NCI-H526 treated with DMSO at 0.1 percent for 48 hours (cell line): ENCODE measurements around the gene ST7.
"Not testable (repeated sequence)": the region's sequence is repeated elsewhere in the genome, so short reads cannot be mapped to it uniquely, and the experiment has no call there.

ENCODE experiments used
- DNase-seq: peaks from one replicate; lab custom pipeline; 2025; lab: John Stamatoyannopoulos, UW

The ST7 gene

DNA sequence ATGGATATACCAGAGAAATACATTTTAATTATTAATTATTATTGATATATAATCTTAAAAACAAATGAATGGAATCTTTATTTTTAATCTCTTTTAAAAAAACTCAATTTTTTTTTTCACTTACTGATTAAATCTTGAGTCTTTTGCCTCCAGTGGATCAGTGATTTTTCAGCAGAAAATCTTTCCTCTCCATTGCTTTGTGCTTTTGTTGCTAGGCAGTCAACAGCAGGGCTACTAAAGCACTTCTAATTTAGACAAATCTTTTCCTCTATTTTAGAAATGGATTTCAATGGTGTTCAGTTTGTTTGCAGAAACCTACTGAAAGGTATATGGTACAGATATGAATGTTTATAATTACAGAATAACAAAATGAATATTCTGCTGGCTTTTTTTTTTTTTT is 143.6 kb downstream of the ST7 start:
- DNase-seq: no peak

DNA sequence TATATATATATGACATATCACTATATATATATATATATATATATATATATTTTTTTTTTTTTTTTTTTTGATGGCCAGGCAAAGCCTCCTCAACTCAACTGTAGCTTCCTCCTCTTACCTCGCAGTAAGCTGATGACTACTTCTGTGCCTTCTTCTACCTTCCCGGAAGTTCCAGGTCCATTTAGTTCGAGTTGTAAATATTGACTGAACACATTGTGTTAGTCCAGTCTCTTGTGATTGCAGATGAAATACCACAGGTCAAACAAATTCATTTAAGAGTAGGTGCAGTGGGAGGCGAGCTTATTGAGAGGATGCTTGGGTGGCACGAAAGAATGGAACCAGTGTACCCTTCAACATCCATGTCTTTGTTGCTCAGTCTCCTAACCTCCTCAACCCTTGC is 144.6 kb downstream of the ST7 start:
- DNase-seq: no peak

DNA sequence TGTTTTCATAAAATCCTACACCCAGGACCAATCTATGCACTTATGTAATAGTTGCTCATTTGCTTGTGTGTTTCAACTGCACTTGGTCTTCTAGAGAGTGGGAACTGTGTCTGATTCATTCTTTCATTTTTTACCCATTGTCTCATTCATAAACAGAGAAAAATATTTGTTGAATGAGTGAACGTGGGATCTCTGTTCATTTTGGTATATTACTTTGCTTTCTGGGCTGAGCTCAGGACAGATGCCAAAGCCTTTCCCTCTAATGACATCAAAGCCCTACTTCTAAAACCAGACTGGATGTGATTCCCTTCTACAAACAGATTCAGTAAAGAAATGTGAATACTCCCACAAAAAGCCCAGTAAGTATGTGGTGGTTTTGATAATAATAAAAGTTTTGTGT is 145.2 kb downstream of the ST7 start:
- DNase-seq: no peak

DNA sequence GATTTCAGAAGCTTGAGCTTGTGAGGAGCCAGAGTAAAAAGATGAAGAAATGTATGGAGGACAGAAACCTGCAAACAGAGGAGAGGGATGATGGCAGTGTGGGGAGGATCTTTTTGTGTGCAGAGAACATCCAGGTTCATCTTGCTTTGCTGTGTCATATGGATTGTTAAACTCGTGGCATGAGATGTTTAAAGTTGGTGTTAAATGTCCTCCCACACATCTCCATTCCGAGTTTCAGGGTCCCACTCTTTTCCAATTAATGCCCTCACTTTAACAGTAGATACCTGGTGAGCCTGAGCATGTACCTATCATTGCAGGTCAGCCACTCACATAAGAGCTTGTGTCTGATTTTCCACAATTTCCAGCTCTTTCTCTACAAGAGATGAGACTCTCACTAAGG is 147.7 kb downstream of the ST7 start:
- DNase-seq: no peak

DNA sequence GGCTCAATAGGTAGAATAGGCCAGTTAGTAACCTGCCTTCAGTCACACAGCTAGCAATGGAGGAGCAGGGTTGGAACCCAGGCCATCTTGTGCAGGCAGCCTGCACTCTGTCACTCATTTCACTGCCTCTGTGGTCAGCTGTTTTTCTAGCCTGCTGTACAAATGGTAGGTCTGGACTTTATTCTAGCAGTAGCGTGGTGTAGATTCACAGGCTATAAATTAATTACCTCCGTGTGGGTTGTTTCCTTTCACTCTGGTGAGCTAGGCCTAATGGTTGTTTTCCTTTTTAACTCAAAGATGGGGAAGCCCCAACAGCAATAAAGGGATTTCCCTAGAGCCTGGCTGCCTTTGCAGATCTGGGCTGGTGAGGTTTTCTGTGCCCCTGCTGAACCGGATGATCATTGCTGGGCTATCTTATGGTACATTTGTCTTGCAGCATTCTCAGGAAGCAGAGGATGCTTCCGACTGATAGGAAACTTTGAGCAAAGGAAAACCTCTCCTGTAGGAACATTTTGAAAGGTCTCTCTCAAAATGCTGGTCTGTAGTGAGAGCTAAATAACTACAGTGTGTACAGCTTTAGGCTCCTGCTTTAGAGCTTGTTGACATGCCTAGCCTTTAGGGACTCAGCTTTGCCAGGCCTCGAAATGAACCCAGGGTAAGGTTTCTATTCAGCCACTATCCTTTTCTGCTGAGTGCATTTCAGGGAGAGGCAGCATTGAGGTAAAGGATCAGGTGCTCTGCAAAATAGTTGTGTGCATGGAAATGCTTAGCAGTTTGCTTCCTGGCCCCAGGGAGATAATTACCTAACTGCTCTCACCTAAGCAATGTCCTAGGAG is 157.4 kb downstream of the ST7 start:
- DNase-seq: no peak

DNA sequence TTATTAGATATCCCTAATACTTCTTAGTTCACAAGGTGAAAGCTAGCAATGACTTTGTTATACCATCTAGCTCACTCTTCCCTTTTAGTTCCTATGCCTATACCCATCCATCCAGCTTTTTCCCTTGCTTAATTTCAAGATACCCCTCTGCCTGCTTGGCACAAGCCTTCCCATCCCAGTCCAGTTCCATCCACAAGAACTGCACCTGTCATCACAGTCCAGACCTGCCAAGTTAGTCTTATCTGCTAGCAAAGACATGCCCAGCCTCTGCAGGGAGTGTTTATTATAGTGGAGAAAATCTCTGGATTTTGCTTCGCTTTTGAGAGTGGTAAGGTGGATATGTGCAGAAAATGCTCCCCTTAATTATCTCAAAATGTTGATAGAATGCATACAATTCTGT is 158.2 kb downstream of the ST7 start:
- DNase-seq: no peak

DNA sequence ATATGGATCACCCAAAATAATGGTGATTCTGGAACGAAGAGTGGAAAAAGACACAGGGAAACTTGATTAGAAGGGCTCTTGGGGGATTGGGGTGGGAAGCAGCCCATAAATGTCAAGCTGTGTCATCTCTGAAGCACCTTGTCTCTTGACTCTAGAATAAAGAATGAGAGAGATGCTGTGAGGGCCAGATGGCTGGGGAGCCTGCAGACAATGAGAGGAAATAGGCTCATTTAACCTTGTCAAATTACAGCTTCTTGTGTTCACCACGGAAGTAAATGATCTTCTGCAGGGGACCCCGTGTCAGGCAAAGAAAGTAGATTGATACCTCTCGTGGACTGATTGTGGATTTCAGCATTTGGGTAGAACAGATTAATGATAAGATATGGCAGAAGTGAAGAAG is 159.3 kb downstream of the ST7 start:
- no peak for DNase-seq

DNA sequence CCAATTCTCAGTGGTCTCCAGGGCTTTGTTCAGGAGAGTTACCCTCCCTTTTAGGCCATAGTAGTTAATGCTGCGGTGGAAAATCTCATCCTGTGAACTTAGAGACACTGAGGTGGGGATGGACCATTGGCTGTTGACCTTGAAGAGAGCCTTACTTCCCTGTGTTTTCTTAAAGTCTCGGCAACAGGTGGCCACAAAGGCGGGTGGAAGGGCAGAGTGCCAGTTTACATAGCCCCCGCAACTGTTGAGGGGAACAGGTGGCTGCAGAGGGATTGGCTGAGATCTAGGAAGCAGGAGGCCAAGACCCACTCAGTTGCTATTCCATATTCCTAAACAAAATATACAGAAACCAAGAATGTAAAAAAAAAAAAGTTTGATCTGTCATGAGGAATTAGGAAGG is 160.6 kb downstream of the ST7 start:
- no peak for DNase-seq

DNA sequence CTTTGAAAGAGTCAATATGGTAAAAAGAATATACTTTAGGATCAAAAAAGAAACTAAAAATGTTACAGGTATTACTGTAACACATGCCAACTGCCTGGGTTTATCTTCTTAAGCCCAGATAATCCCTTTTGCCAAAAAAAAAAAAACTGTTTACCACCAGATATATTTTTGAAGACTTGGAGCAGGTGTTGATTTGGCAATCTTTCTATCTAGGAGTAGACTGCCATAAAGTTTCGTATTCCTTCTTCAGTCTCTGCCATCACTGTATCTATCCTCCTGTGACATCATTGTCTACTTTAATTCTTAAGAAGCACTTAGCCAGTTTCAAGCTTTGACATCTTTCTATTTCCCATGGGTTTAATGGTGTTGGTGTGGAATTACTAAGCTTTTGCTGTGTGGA is 161.0 kb downstream of the ST7 start:
- DNase-seq: no peak

DNA sequence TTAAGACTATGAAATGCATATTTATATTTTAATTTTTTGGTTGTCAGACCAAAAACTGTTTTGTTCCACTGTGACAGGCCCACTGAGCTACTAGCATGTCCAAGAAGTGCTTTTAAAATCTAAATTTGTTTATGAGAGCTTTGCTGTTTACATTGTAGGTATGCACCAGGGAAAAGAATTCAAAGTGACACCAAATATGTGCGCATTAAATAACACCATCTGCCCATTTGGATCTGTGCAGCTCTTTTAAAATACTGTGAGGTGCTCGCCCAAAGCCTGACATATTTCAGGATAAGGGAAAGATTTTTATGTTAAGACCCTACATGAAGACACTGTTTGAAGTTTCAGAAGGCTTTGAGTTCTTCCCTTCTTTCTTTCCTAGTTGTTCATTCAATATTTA is 162.9 kb downstream of the ST7 start:
- no peak for DNase-seq

DNA sequence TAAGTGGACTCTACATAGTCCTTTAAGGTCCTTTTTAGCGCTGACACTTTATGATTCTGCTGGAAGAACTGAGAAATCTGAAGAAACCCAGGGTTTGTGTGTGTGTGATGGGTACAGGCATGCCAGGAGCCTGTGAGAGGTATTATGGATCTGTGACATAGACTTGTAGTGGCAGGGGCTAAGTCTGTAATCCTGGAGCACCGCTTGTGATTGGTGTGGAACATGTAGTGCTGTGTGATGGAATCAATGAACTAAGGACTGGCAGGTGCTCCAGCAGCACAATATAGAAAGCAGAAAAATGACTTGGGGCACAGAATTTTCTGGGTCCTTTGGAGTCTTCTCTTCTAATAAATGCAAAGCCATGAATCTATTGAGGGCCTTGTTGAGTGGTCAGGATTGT is 163.9 kb downstream of the ST7 start:
- DNase-seq: no peak

DNA sequence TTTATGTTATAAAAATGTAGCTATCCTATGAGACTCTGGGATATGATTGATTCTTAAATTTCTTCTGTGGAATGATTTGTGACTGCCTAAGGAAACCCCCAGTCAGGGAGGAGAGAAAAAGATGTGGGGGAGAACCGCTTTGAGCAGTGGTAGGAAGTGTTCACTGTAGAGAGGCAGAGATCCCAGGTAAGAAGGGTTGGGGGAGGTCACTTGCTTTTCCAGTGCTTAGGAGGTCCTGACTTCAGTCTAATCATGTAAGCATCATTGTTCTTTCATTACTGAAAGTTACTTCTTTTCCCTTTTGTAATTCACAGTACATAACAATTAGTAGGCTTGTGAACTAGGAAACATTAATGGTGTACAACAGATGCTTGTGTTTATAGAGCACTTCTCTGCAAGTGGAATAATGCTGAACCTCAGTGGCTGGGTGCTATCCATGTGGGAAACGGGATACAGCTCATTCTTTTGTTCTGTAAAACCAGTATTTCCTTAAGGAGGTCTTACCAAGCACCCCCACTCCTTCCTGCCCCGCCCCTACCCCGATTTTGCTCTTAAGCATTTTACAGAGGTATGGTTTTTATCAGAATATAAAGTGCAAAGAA is 165.4 kb downstream of the ST7 start:
- DNase-seq: no peak

DNA sequence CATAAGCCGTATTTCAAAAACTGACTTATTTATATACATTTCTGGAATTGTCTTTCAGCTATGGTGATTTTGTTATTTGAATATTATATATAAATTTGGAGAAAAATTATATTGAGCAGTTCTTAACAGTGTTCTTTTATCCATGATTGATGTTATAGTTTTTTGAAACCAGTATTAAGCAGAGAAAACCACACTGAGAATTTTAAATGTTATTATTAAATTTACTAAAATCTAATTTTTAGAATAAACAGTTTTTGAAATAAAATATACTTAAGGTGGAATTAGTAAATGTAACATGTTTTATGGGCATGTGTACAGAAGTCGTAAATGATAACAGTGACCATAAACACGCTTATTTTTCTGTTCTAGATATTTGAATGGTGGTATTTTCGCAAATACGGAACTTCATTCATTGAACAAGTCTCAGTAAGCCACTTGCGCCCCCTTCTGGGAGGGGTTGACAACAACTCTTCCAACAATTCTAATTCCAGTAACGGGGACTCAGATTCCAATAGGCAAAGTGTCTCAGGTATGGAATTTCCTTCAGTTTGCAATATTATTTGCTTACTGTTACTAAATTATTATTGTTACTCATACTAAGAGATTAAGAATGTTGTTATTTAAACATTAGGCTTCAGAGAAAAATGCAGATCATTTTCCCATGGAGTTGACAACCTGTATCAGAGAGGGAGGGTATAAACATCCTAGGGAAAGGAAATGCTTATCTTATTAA is 166.1 kb downstream of the ST7 start:
- DNase-seq: peak; percentile 71

DNA sequence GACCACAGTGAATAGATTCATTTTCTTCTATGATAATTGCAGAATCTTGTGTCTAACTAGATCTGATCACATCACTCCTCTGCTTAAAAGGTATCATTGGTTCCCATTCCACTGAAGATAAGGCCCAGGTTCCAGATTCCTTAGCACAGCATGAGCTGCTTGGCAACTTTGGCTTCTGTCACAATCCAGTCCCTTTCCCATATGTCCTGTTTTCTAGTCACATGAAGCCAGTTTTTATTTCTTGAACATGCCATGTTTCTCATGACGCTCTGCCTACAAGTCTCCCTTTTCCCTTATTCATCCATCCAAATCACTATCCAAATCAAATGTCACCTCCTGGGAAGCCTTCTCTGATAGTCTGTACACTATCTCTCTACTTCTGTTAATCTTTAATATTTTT is 167.0 kb downstream of the ST7 start:
- DNase-seq: not testable (repeated sequence)

DNA sequence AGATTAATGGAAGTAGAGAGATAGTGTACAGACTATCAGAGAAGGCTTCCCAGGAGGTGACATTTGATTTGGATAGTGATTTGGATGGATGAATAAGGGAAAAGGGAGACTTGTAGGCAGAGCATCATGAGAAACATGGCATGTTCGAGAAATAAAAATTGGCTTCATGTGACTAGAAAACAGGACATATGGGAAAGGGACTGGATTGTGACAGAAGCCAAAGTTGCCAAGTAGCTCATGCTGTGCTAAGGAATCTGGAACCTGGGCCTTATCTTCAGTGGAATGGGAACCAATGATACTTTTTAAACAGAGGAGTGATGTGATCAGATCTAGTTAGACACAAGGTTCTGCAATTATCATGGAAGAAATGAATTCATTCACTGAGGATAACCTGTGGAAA is 168.7 kb downstream of the ST7 start:
- DNase-seq: not testable (repeated sequence)

DNA sequence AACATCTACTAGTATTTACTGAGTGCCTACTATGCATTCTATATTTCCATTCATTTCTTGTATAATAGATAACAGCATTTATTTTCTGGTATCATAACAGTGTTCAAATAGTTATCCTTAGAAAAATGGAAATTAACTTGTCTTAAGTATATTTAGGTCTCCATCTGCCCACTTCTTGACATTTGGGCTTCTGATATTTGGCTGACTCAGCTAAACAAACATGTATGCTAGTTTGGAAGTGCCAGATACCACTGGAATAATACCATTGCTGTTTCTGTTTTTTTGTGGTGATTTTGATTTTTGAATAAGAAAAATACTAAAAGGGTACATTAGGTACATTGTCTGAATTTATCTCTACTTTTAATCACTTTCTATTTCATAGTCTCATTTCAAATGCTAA is 169.2 kb downstream of the ST7 start:
- DNase-seq: no peak

DNA sequence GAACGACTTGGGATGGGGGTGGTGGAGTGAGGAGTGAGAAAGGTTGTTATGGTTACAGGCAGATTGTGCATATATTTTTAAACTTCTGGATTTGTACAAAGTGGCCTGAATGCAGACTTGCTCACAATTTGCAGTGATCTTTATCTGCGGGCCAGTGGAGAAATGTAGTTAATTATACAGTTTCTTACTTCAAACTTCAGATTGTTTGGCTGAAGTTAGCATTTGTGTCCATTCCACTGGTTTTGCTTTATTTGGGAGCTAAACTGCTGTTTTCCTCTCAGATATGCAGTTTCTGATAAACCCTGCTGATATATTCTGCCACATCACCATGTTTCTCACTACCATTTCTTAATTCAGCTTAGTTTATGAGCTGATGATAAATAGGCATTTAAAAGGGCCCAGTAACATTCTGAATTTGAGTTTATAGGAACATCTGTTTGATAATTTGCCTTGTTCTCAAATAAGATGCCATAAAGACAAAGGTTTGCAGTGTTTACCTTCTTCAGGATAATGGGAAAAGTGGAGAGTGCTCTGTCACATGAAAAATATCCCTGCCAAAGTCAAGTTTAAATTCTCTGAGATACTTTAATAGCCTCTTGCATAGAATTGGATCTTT is 170.1 kb downstream of the ST7 start:
- no peak for DNase-seq

DNA sequence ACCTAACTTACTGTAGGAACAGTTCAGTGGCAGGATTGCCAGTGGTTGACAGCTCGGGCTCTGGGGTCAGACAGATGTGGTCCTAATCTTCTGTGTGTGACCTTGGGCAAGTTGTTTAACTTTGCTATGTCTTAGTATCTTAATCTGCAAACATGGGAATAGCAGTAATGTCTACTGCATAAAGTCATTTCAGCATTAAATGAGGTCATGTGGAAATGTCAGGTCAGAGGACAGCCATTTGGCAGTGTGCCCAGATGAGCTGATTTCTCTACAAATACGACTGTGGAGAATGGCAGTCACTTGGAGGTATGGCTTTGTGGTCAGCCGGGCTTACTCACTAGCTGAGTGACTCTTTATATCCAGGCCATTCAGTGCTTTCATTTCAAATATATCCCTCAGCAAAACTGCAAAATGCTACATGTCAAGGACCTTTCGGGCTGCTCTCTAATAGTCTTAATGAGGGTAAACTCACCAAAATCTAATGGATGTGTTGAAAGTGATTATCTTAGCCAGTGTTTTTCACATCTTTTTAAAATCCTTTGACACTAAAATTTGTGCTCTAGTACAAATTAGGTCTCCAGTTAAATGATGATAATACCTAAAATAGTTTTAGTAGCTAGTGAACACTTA is 171.4 kb downstream of the ST7 start:
- no peak for DNase-seq

DNA sequence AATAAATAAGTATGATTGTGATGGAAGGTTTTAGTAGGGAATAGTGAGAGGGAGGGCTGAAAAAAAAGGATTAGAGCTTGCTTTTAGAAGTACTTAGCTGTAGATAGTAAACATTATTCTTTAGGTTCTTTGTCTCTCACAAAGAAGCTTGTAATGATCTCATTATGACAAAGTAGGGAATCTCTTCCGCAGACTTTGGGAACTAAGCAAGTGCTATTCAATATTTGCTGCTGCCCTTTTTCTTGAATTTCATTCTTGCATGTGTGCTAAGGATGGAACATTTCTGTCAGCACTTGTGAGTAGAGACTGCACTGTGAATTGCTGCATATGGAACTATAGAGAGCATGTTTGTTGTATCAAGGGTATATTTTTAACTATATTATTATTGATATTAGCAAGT is 173.4 kb downstream of the ST7 start:
- DNase-seq: no peak

DNA sequence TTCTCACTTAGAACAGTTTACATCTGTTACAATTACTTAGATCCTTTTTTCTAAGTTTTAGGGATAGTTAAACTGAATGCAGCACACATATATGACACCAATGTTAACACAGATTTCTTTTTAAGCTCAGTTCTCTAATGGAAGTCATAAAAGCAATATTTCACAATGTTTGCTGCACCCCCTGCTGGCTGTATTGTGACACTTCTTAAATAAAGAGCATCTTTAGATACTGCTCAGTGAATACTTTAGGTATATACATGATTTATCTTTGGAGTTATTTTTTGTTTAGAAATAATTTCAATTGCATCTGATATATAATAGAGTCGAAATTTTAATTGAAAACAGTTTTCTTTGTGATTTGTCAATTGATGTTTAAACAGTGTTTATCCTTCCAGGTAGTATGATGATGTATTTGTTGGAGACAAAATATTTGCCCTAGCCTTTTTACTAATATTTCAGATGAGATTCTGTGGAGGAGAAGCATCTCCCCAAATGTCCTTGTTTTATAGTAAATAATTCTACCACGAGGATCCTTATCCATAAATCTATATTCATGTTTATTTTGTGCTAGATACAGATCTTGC is 174.4 kb downstream of the ST7 start:
- DNase-seq: peak; percentile 25

DNA sequence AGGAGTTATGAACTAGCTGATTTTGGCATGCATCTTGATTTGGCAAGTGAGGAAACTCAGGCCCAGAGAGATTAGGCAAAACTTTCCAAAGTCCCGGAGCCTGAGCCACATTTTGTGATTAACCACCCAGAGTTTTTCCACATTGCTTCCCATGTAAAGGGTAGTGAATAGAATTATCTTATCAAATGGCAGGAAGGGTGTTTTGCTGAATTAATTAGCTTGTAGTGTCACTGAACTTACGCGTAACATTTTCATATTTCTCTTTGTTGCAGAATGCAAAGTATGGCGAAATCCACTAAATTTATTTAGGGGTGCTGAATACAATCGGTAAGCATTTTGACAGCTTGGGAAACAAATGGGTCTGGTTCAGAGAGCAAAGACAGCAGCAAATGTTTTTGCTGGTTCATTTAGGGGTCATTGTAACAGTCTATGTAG is 176.2 kb downstream of the ST7 start:
- DNase-seq: no peak

DNA sequence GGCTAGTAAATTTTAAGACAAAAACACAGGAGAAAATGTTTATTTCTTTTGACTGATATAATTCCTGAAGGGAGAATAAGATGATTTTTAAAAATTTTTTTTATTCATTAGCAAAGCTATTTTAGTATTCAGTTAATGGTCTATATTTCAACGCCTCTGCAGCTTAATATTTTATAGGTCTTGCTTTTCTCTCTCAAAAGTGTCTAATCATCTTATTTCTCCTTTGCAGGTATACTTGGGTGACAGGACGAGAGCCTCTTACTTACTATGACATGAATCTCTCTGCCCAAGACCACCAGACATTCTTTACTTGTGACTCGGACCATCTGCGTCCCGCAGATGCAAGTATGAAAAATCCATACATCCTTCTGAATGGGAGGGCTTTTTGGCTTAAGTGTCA is 177.0 kb downstream of the ST7 start:
- no peak for DNase-seq
